ENCODE measurements around the gene ZNHIT1. TPM values are rescaled to one million over a fixed set of nuclear protein-coding genes. Genes with fewer than 3 reads are reported as not detected.
"Not testable (repeated sequence)": the region's sequence is repeated elsewhere in the genome, so short reads cannot be mapped to it uniquely, and the experiment has no call there.

The ZNHIT1 gene
- total RNA-seq, 2 experiments from 2014 or later, result 59.9 to 60.5 TPM

GRCh38 chr7:101240226-101241014, 22.5 kb downstream of the ZNHIT1 start:
- no peak for DNase-seq
- Mint-ChIP-seq H3K4me3 (no peak overlapping the region), H3K36me3 (ENCODE audit: low read depth) (peaks cover 12% of the 10 kb centered on the region), H3K27me3 (no peaks in the 10 kb centered on the region), H3K27ac (no peak overlapping the region), H3K4me1 (peaks cover 21% of the 10 kb centered on the region), H3K9me3 (no peaks in the 10 kb centered on the region)
- CTCF ChIA-PET, result interaction anchor here (1.4 kb wide), 1 partner anchor 96 kb away, joined by 6 read pairs; no protein-coding TSS in a partner anchor
- POLR2A ChIA-PET, result interaction anchor here (1.2 kb wide), 1 partner anchor 22 kb away, joined by 4 read pairs; the partner anchor contains the start of gene ZNHIT1

GRCh38 chr7:101241015-101241363, 23.0 kb downstream of the ZNHIT1 start:
- H3K27me3 Mint-ChIP-seq, result no peaks in the 10 kb centered on the region
- POLR2A ChIA-PET, result interaction anchor here (1.2 kb wide), 1 partner anchor 23 kb away, joined by 4 read pairs; the partner anchor contains the start of gene ZNHIT1
- peaks cover 16% of the 10 kb centered on the region for H3K36me3 Mint-ChIP-seq (ENCODE audit: low read depth)
- H3K4me1 Mint-ChIP-seq, result peaks cover 26% of the 10 kb centered on the region
- no peak overlapping the region for H3K4me3 Mint-ChIP-seq
- no peak for DNase-seq
- H3K27ac Mint-ChIP-seq, result no peak overlapping the region
- no peaks in the 10 kb centered on the region for H3K9me3 Mint-ChIP-seq
- CTCF ChIA-PET, result interaction anchor here (0.8 to 1.4 kb wide), 2 partner anchors 23 to 97 kb away, joined by 3 to 6 read pairs; partner anchors contain the start of gene ZNHIT1

GRCh38 chr7:101241443-101242349, 23.7 kb downstream of the ZNHIT1 start:
- Mint-ChIP-seq H3K27me3 (no peaks in the 10 kb centered on the region), H3K4me1 (peaks cover 26% of the 10 kb centered on the region), H3K27ac (no peak overlapping the region), H3K9me3 (no peaks in the 10 kb centered on the region), H3K4me3 (no peak overlapping the region), H3K36me3 (ENCODE audit: low read depth) (peaks cover 16% of the 10 kb centered on the region)
- DNase-seq, result no peak
- POLR2A ChIA-PET, result interaction anchor here (1.2 kb wide), 1 partner anchor 24 kb away, joined by 4 read pairs; the partner anchor contains the start of gene ZNHIT1
- CTCF ChIA-PET, result interaction anchor here (0.8 to 2.9 kb wide), 3 partner anchors 24 to 98 kb away, joined by 3 to 17 read pairs (median 6); partner anchors contain the start of gene ZNHIT1

- POLR2A ChIA-PET, result interaction anchor here (1.0 to 3.7 kb wide), 10 partner anchors 9 to 369 kb away, joined by 3 to 61 read pairs (median 4); partner anchors contain the start of genes PLOD3, SRRT, VGF and ZNHIT1
- CTCF ChIA-PET, result interaction anchor here (0.6 to 2.9 kb wide), 20 partner anchors 9 to 369 kb away, joined by 3 to 74 read pairs (median 4); partner anchors contain the start of genes PLOD3, SRRT and ZNHIT1
These were observed 25.8 kb downstream of the ZNHIT1 start for GRCh38 chr7:101243646-101244374.

GRCh38 chr7:101244375-101245146, 26.6 kb downstream of the ZNHIT1 start, which contains the start of gene FIS1:
Gene FIS1 (minus strand): TSS chr7:101245081. CDS start chr7:101245004, 77 bp downstream.
- no peaks in the 10 kb centered on the region for H3K9me3 Mint-ChIP-seq
- H3K27ac Mint-ChIP-seq, result peak within 1 kb of the TSS; percentile 90
- H3K4me1 Mint-ChIP-seq, result peaks cover 31% of the 10 kb centered on the region
- peaks cover 26% of the 10 kb centered on the region for H3K36me3 Mint-ChIP-seq (ENCODE audit: low read depth)
- H3K27me3 Mint-ChIP-seq, result no peaks in the 10 kb centered on the region
- ChIA-PET POLR2A (interaction anchor here (1.0 to 3.7 kb wide), 9 partner anchors 8 to 370 kb away, joined by 3 to 61 read pairs (median 5); partner anchors contain the start of genes PLOD3, SRRT, VGF and ZNHIT1), CTCF (interaction anchor here (0.6 to 2.9 kb wide), 19 partner anchors 8 to 369 kb away, joined by 3 to 74 read pairs (median 5); partner anchors contain the start of genes PLOD3, SRRT and ZNHIT1)
- peak; percentile 94 for DNase-seq
- peak within 1 kb of the TSS; percentile 96 for H3K4me3 Mint-ChIP-seq

More at GRCh38 chr7:101243646-101244374, 25.8 kb downstream of the ZNHIT1 start:
- H3K36me3 Mint-ChIP-seq (ENCODE audit: low read depth), result peaks cover 26% of the 10 kb centered on the region
- H3K4me1 Mint-ChIP-seq, result peaks cover 29% of the 10 kb centered on the region
- no peaks in the 10 kb centered on the region for H3K9me3 Mint-ChIP-seq
- H3K27ac Mint-ChIP-seq, result peak overlapping the region; percentile 90
- H3K27me3 Mint-ChIP-seq, result no peaks in the 10 kb centered on the region
- H3K4me3 Mint-ChIP-seq, result peak overlapping the region; percentile 96
- peak; percentile 18 for DNase-seq

- DNase-seq, result no peak
- Mint-ChIP-seq H3K36me3 (ENCODE audit: low read depth) (peaks cover 29% of the 10 kb centered on the region), H3K4me1 (peaks cover 34% of the 10 kb centered on the region), H3K9me3 (no peaks in the 10 kb centered on the region), H3K4me3 (peak overlapping the region; percentile 96), H3K27me3 (no peaks in the 10 kb centered on the region), H3K27ac (peak overlapping the region; percentile 90)
- ChIA-PET POLR2A (interaction anchor here (0.9 to 3.7 kb wide), 4 partner anchors 8 to 368 kb away, joined by 3 to 61 read pairs (median 13); partner anchors contain the start of genes PLOD3, VGF and ZNHIT1), CTCF (interaction anchor here (1.3 to 2.9 kb wide), 9 partner anchors 7 to 102 kb away, joined by 3 to 74 read pairs (median 9); partner anchors contain the start of genes PLOD3 and ZNHIT1)
These were observed 27.2 kb downstream of the ZNHIT1 start for GRCh38 chr7:101245147-101245668.

- Mint-ChIP-seq H3K36me3 (ENCODE audit: low read depth) (peaks cover 34% of the 10 kb centered on the region), H3K4me1 (peaks cover 45% of the 10 kb centered on the region), H3K27ac (no peak overlapping the region), H3K27me3 (no peaks in the 10 kb centered on the region), H3K9me3 (no peaks in the 10 kb centered on the region), H3K4me3 (no peak overlapping the region)
- no peak for DNase-seq
- ChIA-PET POLR2A (no interaction called here), CTCF (interaction anchor here (0.5 to 1.3 kb wide), 2 partner anchors 35 to 174 kb away, joined by 3 to 5 read pairs; no protein-coding TSS in a partner anchor)
These were observed 30.3 kb downstream of the ZNHIT1 start for GRCh38 chr7:101248276-101248675.

GRCh38 chr7:101250324-101250723, 32.4 kb downstream of the ZNHIT1 start:
- peaks cover 27% of the 10 kb centered on the region for H3K36me3 Mint-ChIP-seq (ENCODE audit: low read depth)
- peak overlapping the region; percentile 42 for H3K27ac Mint-ChIP-seq
- peaks cover 31% of the 10 kb centered on the region for H3K4me1 Mint-ChIP-seq
- no peak for DNase-seq
- no peaks in the 10 kb centered on the region for H3K27me3 Mint-ChIP-seq
- CTCF ChIA-PET, result interaction anchor here (1.4 to 2.7 kb wide), 2 partner anchors 33 kb away, joined by 6 to 18 read pairs; partner anchors contain the start of genes PLOD3 and ZNHIT1
- no peaks in the 10 kb centered on the region for H3K9me3 Mint-ChIP-seq
- POLR2A ChIA-PET, result interaction anchor here (3.9 kb wide), 1 partner anchor 33 kb away, joined by 28 read pairs; the partner anchor contains the start of genes PLOD3 and ZNHIT1
- peak overlapping the region; percentile 92 for H3K4me3 Mint-ChIP-seq

GRCh38 chr7:101251871-101252659, 34.1 kb downstream of the ZNHIT1 start:
- ChIA-PET POLR2A (interaction anchor here (0.5 to 3.9 kb wide), 5 partner anchors 8 to 166 kb away, joined by 3 to 28 read pairs (median 3); partner anchors contain the start of genes FIS1, IFT22, PLOD3 and TRIM56), CTCF (interaction anchor here (0.7 to 3.5 kb wide), 9 partner anchors 8 to 108 kb away, joined by 3 to 18 read pairs (median 9); partner anchors contain the start of genes FIS1, PLOD3 and ZNHIT1)
- peak; percentile 99 for DNase-seq
- Mint-ChIP-seq H3K9me3 (no peaks in the 10 kb centered on the region), H3K4me3 (peak overlapping the region; percentile 92), H3K27me3 (peaks cover 2% of the 10 kb centered on the region), H3K27ac (peak overlapping the region; percentile 92), H3K4me1 (peaks cover 26% of the 10 kb centered on the region), H3K36me3 (ENCODE audit: low read depth) (peaks cover 23% of the 10 kb centered on the region)

- ChIA-PET POLR2A (interaction anchor here (3.4 to 3.9 kb wide), 2 partner anchors 9 to 36 kb away, joined by 21 to 28 read pairs; partner anchors contain the start of genes FIS1, PLOD3 and ZNHIT1), CTCF (interaction anchor here (1.1 to 3.5 kb wide), 4 partner anchors 9 to 175 kb away, joined by 3 to 22 read pairs (median 11); partner anchors contain the start of genes FIS1 and ZNHIT1)
- DNase-seq, H3K4me3 Mint-ChIP-seq, H3K27ac Mint-ChIP-seq, H3K27me3 Mint-ChIP-seq, H3K9me3 Mint-ChIP-seq: not testable (repeated sequence)
- H3K36me3 Mint-ChIP-seq (ENCODE audit: low read depth), result peaks cover 15% of the 10 kb centered on the region
- peaks cover 24% of the 10 kb centered on the region for H3K4me1 Mint-ChIP-seq
These were observed 35.2 kb downstream of the ZNHIT1 start for GRCh38 chr7:101253199-101253598.

Data from activated CD4-positive, alpha-beta memory T cell treated with anti-CD3 and anti-CD28 coated beads, Interleukin-2, amount 10 ng/mL, durations not matched to agents 7 days and 5 days (primary cell).